Suprapubic skin (tissue), 4 donors: ENCODE data around the gene RALGPS1. TPM values are rescaled to one million over a fixed set of nuclear protein-coding genes. Genes with fewer than 3 reads are reported as not detected.
A peak's percentile ranks its signal among the peaks of the same experiment; 100 is the strongest.

Experiments
- DNase-seq, 2 donors: peaks; one replicate each; pipeline ENCODE4 v3.0.0-alpha.2; 2019; ENCODE audit warnings: low spot score in 2 of 2
- H3K27ac ChIP-seq: fragments of 200-600 bp; sonication (generic); one replicate; pipeline ENCODE4 v1.5.1; 2019
- H3K27me3 ChIP-seq: fragments of 200-600 bp; sonication (generic); one replicate; pipeline ENCODE4 v1.5.1; 2019
- H3K36me3 ChIP-seq: fragments of 200-600 bp; sonication (generic); one replicate; pipeline ENCODE4 v1.5.1; 2019
- H3K4me1 ChIP-seq: fragments of 200-600 bp; sonication (generic); one replicate; pipeline ENCODE4 v1.5.1; 2019
- H3K4me3 ChIP-seq: fragments of 200-600 bp; sonication (generic); one replicate; pipeline ENCODE4 v1.5.1; 2019; ENCODE audit warnings: mild to moderate bottlenecking
- H3K9me3 ChIP-seq: fragments of 200-600 bp; sonication (generic); one replicate; pipeline ENCODE4 v1.5.1; 2019
- CTCF ChIP-seq, 2 donors: fragments of 200-600 bp in 1 of 2; fragments of 450-650 bp in 1 of 2; sonication (generic) in 1 of 2; IDR thresholded peaks; one replicate each; pipeline ENCODE4 v1.5.1; 2016 to 2019; ENCODE audit warnings: antibody characterized with exemption in 2 of 2, mild to moderate bottlenecking in 1 of 2, moderate library complexity in 1 of 2
- EP300 ChIP-seq: sonication (generic); formaldehyde crosslinking; IDR thresholded peaks from one replicate; pipeline ENCODE4 v1.6.1; 2017; ENCODE audit warnings: antibody characterized with exemption
- POLR2A ChIP-seq, 2 donors: fragments of 450-650 bp; IDR thresholded peaks; one replicate each; pipeline ENCODE4 v1.6.1; 2017; ENCODE audit warnings: antibody characterized with exemption in 2 of 2, mild to moderate bottlenecking in 2 of 2, moderate library complexity in 2 of 2
- POLR2AphosphoS5 ChIP-seq, 3 donors: sonication (generic); formaldehyde crosslinking; IDR thresholded peaks; one replicate each; pipeline ENCODE4 v1.6.1; 2017; ENCODE audit warnings: antibody characterized with exemption in 3 of 3
- WGBS: methylation state at CpG from one replicate; pipeline ENCODE4 v1.1.5; 2018; 5-methylcytosine and 5-hydroxymethylcytosine counted together
- total RNA-seq, 4 donors: library from RNA; depleted of rRNA; stranded (reverse); fragments of >200 nt; gene quantifications; one replicate each; pipeline ENCODE4 v1.1.0, GENCODE V29; 2016

Gene RALGPS1
- total RNA-seq, 4 donors from 2014 or later = 14.8 to 86.7 (median 21.4) TPM

- no peak for DNase-seq
- TF ChIP-seq POLR2A (IDR thresholded peaks at IDR 0.05) (no peak), CTCF (IDR thresholded peaks at IDR 0.05) (no peak)
- no peaks in the 10 kb centered on the region for H3K36me3 ChIP-seq
- H3K27me3 ChIP-seq = no peaks in the 10 kb centered on the region
- H3K4me1 ChIP-seq = peaks cover 9% of the 10 kb centered on the region
- H3K9me3 ChIP-seq = no peaks in the 10 kb centered on the region
- H3K4me3 ChIP-seq = no peak overlapping the region
- peak overlapping the region; percentile 52 for H3K27ac ChIP-seq
- WGBS = 52% methylated on average over 4 of the region's 5 CpGs
Observed at GRCh38 chr9:127067603-127068220, 153.1 kb downstream of the RALGPS1 start.

GRCh38 chr9:127074561-127075548 is 160.3 kb downstream of the RALGPS1 start:
- Histone ChIP-seq H3K27me3 (no peaks in the 10 kb centered on the region), H3K36me3 (no peaks in the 10 kb centered on the region), H3K4me3 (no peak overlapping the region), H3K4me1 (peaks cover 25% of the 10 kb centered on the region), H3K27ac (no peak overlapping the region), H3K9me3 (no peaks in the 10 kb centered on the region)
- 84% methylated on average over 4 of the region's 4 CpGs for WGBS
- DNase-seq = no peak
- TF ChIP-seq POLR2A (IDR thresholded peaks at IDR 0.05) (no peak), CTCF (IDR thresholded peaks at IDR 0.05) (no peak), EP300 (no peak), POLR2AphosphoS5 (IDR thresholded peaks at IDR 0.05) (no peak)

- WGBS = 32% methylated on average over 2 of the region's 2 CpGs
- Histone ChIP-seq H3K27ac (no peak overlapping the region), H3K4me3 (no peak overlapping the region), H3K27me3 (no peaks in the 10 kb centered on the region), H3K9me3 (no peaks in the 10 kb centered on the region), H3K4me1 (peaks cover 27% of the 10 kb centered on the region), H3K36me3 (no peaks in the 10 kb centered on the region)
- TF ChIP-seq EP300 = no peak
- no peak for TF ChIP-seq CTCF (IDR thresholded peaks at IDR 0.05)
- TF ChIP-seq POLR2AphosphoS5 (IDR thresholded peaks at IDR 0.05) = no peak
- no peak for TF ChIP-seq POLR2A (IDR thresholded peaks at IDR 0.05)
- DNase-seq = no peak
Observed at GRCh38 chr9:127075624-127076372, 161.2 kb downstream of the RALGPS1 start.

- WGBS = 86% methylated on average over 5 of the region's 5 CpGs
Observed at GRCh38 chr9:127076860-127077643, 162.5 kb downstream of the RALGPS1 start.

More at GRCh38 chr9:127076860-127077643, 162.5 kb downstream of the RALGPS1 start:
- no peaks in the 10 kb centered on the region for H3K9me3 ChIP-seq
- H3K27ac ChIP-seq = no peak overlapping the region
- no peaks in the 10 kb centered on the region for H3K36me3 ChIP-seq
- H3K27me3 ChIP-seq = no peaks in the 10 kb centered on the region
- H3K4me1 ChIP-seq = peaks cover 38% of the 10 kb centered on the region
- no peak for TF ChIP-seq EP300
- no peak for TF ChIP-seq POLR2A (IDR thresholded peaks at IDR 0.05)
- no peak for TF ChIP-seq CTCF (IDR thresholded peaks at IDR 0.05)
- no peak for TF ChIP-seq POLR2AphosphoS5 (IDR thresholded peaks at IDR 0.05)
- DNase-seq = no peak
- no peak overlapping the region for H3K4me3 ChIP-seq
